GM12891 (cell line): ENCODE data around the gene ADAM15.

Experiments used
- DNase-seq: peaks from one replicate; pipeline ENCODE4 v3.0.0; 2011; ENCODE audit warnings: low spot score; ENCODE audit not compliant: insufficient read length
- FAIRE-seq: peaks from 2 replicates; lab custom pipeline; 2011; peaks lifted over from hg19 to GRCh38; lab: Jason Lieb, UNC
- PAX5 ChIP-seq: IDR thresholded peaks from 2 replicates; pipeline ENCODE4 v1.6.1; 2011; ENCODE audit warnings: low read length, moderate library complexity, mild to moderate bottlenecking; ENCODE audit not compliant: insufficient read depth, severe bottlenecking
- POLR2A ChIP-seq: IDR thresholded peaks from 2 replicates; pipeline ENCODE4 v1.6.1; 2011; ENCODE audit warnings: low read depth, low read length, control low read depth
- POLR2AphosphoS5 ChIP-seq: IDR thresholded peaks from 2 replicates; pipeline ENCODE4 v1.6.1; 2011; ENCODE audit warnings: low read depth, low read length, control low read depth
- POU2F2 ChIP-seq: IDR thresholded peaks from 2 replicates; pipeline ENCODE4 v1.6.1; 2011; ENCODE audit warnings: low read depth, mild to moderate bottlenecking, control low read depth, low read length, moderate library complexity
- SPI1 ChIP-seq: IDR thresholded peaks from 2 replicates; pipeline ENCODE4 v1.6.1; 2011; ENCODE audit warnings: low read depth, low read length, control low read depth
- TAF1 ChIP-seq: IDR thresholded peaks from 2 replicates; pipeline ENCODE4 v1.6.1; 2011; ENCODE audit warnings: low read depth, low read length, control low read depth

Gene ADAM15

DNA sequence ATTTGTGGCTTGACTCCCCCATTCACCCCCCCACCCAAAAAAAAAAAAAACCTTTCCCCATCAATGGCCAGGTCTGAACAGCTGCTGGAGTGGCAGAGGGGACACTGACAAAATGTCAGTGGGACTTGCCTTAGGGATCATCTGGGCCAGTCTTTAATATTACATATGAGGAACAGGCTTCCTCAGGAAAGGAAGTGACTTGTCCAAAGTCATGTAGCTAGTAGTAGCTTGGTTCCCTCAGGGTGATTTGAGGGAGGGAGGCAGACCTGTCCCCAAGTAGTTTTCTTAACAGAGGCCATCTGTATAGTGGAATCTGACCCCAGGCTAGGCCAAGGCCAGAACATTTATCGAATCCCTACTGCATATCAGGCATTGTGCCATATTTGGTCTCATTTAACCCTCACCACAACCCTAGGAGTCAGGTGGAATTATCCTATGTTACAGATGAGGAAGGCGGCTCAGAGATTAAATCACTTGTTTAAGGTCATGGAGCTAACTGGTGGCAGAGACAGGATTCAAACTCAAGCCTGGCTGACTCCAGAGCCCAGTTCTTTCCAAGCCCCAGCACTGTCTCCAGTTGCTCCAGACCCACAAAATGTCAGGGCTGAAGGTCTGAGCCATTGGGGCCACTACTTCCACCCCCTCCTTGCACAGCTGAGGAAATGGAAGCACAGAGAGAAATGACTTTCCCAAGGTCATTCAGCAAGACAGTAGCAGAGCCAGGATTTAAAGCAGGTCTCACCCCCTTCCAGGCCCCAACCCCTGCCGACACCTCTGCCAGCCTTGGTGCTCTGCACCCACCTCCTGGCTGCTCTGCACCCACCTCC, 38.1 kb upstream of the ADAM15 start:
- TF ChIP-seq SPI1 = no peak
- TF ChIP-seq TAF1 = no peak
- no peak for TF ChIP-seq POLR2AphosphoS5
- TF ChIP-seq POLR2A = no peak
- no peak for TF ChIP-seq POU2F2
- no peak for TF ChIP-seq PAX5
- FAIRE-seq (no peak), DNase-seq (no peak)

GRCh38 chr1:155013632-155014031, 37.5 kb upstream of the ADAM15 start:
- TF ChIP-seq SPI1 (no peak), TAF1 (no peak), POU2F2 (no peak), POLR2AphosphoS5 (no peak), POLR2A (no peak), PAX5 (no peak)
- FAIRE-seq = peak; percentile 16
- DNase-seq = no peak

GRCh38 chr1:155014709-155015508, 36.2 kb upstream of the ADAM15 start:
- TF ChIP-seq SPI1 = no peak
- TF ChIP-seq POLR2AphosphoS5 = no peak
- TF ChIP-seq POU2F2 = no peak
- TF ChIP-seq PAX5 = no peak
- TF ChIP-seq TAF1 = no peak
- TF ChIP-seq POLR2A = no peak
- FAIRE-seq (no peak), DNase-seq (no peak)

GRCh38 chr1:155015527-155016230, 35.4 kb upstream of the ADAM15 start:
- TF ChIP-seq POLR2A = no peak
- no peak for TF ChIP-seq POU2F2
- TF ChIP-seq PAX5 = no peak
- no peak for TF ChIP-seq POLR2AphosphoS5
- no peak for TF ChIP-seq TAF1
- no peak for TF ChIP-seq SPI1
- no peak for FAIRE-seq
- no peak for DNase-seq

- peak; percentile 65 for FAIRE-seq
- DNase-seq = no peak
- TF ChIP-seq POU2F2 (no peak), PAX5 (no peak), TAF1 (no peak), POLR2AphosphoS5 (no peak), POLR2A (no peak), SPI1 (no peak)
Measured at GRCh38 chr1:155016231-155016831, 34.8 kb upstream of the ADAM15 start.

DNA sequence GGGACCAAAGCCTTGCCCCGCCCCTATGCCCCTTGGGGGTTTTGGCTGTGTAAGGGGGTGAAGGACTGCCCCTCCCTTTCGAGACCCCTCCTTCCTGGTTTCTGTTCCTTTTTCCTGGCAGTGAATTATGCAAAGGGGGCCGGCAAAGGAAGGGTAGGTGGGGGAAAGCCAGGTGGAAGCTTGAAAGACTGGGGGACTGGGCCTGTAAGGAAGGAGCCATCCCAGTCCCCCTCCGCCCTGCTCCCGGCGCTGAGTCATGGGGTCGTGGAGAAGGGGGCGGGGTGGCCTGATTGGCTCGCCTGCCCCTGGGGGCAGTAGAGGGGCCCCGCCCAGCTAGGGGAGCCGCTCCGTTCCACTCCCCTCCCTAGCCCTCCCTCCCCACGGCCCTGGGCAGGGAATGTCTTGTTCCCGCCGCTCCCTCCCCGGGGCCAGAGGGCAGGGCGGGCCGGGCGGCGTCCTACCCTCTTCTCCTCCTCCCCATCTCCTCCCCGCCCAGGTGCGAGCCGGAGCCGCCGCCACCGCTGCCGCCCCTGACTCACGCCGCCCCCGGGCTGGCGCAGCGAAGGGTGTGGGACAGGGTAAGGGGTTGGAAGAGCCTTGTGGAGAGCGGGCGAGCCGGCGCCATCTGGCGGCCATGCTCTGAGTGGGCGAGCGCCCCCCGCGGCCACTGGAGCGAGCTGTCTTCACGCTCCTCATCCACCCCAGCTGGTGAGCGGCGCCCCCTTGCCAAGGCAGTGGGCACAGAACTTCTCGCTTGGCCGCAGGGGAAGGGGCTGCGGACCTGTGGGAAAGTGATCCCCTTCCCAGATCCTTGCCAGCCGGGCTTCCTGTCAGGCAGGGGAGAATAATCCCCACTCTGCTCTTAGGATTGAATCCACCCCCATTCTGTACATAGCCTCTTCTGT, 33.8 kb upstream of the ADAM15 start:
- TF ChIP-seq TAF1 (no peak), SPI1 (peak; percentile 90), POU2F2 (peak; percentile 92), POLR2AphosphoS5 (no peak), POLR2A (no peak), PAX5 (peak; percentile 2)
- DNase-seq (peak; percentile 86), FAIRE-seq (peak; percentile 94)

DNA sequence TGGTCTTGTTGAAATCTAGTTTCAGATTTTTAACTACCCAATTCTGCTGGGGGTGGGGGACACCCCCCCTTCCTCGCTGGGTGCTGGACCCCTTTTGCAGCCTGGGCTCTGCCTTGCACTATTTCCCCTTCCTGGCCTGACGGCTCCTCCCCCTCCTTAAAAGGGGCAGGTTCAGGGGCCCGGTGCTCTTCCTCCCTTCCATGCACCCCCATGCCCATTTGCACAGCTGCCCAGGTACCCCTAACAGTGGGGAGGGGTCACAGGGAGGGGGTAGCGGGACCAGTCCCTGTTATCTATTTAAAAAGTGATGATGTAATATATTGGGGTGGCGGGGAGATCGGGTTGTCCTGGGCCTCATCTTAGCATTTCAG, 33.2 kb upstream of the ADAM15 start:
- TF ChIP-seq POLR2A = no peak
- no peak for TF ChIP-seq POU2F2
- no peak for TF ChIP-seq TAF1
- TF ChIP-seq SPI1 = no peak
- no peak for TF ChIP-seq PAX5
- TF ChIP-seq POLR2AphosphoS5 = no peak
- DNase-seq = peak; percentile 72

More for the DNA sequence above, 33.2 kb upstream of the ADAM15 start:
- FAIRE-seq = peak; percentile 45
